Endothelial cell of umbilical vein (primary cell): ENCODE data around the gene CERKL. TPM values are rescaled to one million over a fixed set of nuclear protein-coding genes. Genes with fewer than 3 reads are reported as not detected.

Experiments
- BruUV-seq: library from RNA; stranded (reverse); fragments of 400-500 nt; replicated peaks from 2 replicates; lab custom pipeline; 2021; lab: Mats Ljungman, UMichigan
- CTCF ChIA-PET: fragments of 300-600, 350-600 bp; sonication (Branson Sonifier 250); formaldehyde crosslinking; loops from one replicate; lab custom pipeline; 2021; ENCODE audit warnings: antibody characterized with exemption, inconsistent platforms; lab: Charles Lee
- POLR2A ChIA-PET: fragments of 300-600, 350-600 bp; sonication (Branson Sonifier 250); formaldehyde crosslinking; loops from one replicate; lab custom pipeline; 2021; ENCODE audit warnings: antibody characterized with exemption, inconsistent platforms; lab: Charles Lee
- DNase-seq: peaks from one replicate; pipeline ENCODE4 v3.0.0-alpha.2; 2011; ENCODE audit warnings: low read depth, low spot score
- FAIRE-seq: peaks from 2 replicates; lab custom pipeline; 2011; peaks lifted over from hg19 to GRCh38; lab: Jason Lieb, UNC
- H2AFZ ChIP-seq: 2 replicates; pipeline ENCODE4 v1.6.0; 2012; ENCODE audit warnings: low read depth, low read length, control low read depth, inconsistent platforms
- H3K27ac ChIP-seq: 2 replicates; pipeline ENCODE4 v1.5.1; 2011; ENCODE audit warnings: low read depth, mild to moderate bottlenecking, control low read depth, low read length, moderate library complexity; ENCODE audit not compliant: insufficient read depth
- H3K27me3 ChIP-seq, 2 experiments: 2 replicates each; pipeline versions ENCODE4 v1.6.0 to v1.6.1; 2011; ENCODE audit warnings: low read length in 2 of 2, mixed read lengths in 1 of 2; ENCODE audit not compliant: control insufficient read depth in 2 of 2, insufficient read depth in 2 of 2
- H3K36me3 ChIP-seq, 2 experiments: 2 replicates in 1 of 2; 3 replicates in 1 of 2; pipeline ENCODE4 v1.5.1; 2011; ENCODE audit warnings: low read length in 2 of 2, mild to moderate bottlenecking in 1 of 2, moderate library complexity in 1 of 2; ENCODE audit not compliant: control insufficient read depth in 2 of 2, insufficient read depth in 2 of 2; ENCODE audit errors: extremely low read depth in 1 of 2
- H3K4me1 ChIP-seq: 3 replicates; pipeline ENCODE4 v1.5.1; 2011; ENCODE audit warnings: mild to moderate bottlenecking, low read length; ENCODE audit not compliant: control insufficient read depth, insufficient read depth; ENCODE audit errors: extremely low read depth
- H3K4me2 ChIP-seq: 2 replicates; pipeline ENCODE4 v1.6.1; 2011; ENCODE audit warnings: low read length, control low read depth, mixed read lengths; ENCODE audit not compliant: insufficient read depth
- H3K4me3 ChIP-seq, 3 experiments: fragments of 200-600 bp in 1 of 3; sonication (generic), shearing (Covaris generic) in 1 of 3; replicated peaks in 1 of 3; 2 replicates each; pipeline ENCODE4 v1.5.1; 2011 to 2016; ENCODE audit warnings: control low read depth in 3 of 3, low read length in 3 of 3, mild to moderate bottlenecking in 2 of 3, inconsistent platforms in 1 of 3, low read depth in 1 of 3, moderate library complexity in 1 of 3; ENCODE audit not compliant: insufficient read depth in 1 of 3
- H3K79me2 ChIP-seq: 2 replicates; pipeline ENCODE4 v1.6.0; 2012; ENCODE audit warnings: low read length, inconsistent platforms; ENCODE audit not compliant: control insufficient read depth, insufficient read depth
- H3K9ac ChIP-seq: replicated peaks from 2 replicates; pipeline ENCODE3; 2011; ENCODE audit warnings: low read length, control low read depth; ENCODE audit not compliant: insufficient read depth; ENCODE audit errors: extremely low read depth
- H3K9me1 ChIP-seq: replicated peaks from 3 replicates; pipeline ENCODE4 v1.6.0; 2011; ENCODE audit warnings: mild to moderate bottlenecking, low read length; ENCODE audit not compliant: control insufficient read depth, insufficient read depth; ENCODE audit errors: extremely low read depth
- H3K9me3 ChIP-seq: replicated peaks from 2 replicates; pipeline ENCODE4 v1.5.1; 2012; ENCODE audit warnings: low read length, inconsistent platforms; ENCODE audit not compliant: control insufficient read depth, insufficient read depth
- H4K20me1 ChIP-seq: replicated peaks from 2 replicates; pipeline ENCODE3; 2011; ENCODE audit warnings: mild to moderate bottlenecking, low read length; ENCODE audit not compliant: control insufficient read depth, insufficient read depth; ENCODE audit errors: extremely low read depth
- CTCF ChIP-seq, 2 donors: IDR thresholded peaks; 1 replicate in 1 of 2; 2 replicates in 1 of 2; pipeline ENCODE4 v1.5.1; 2011; ENCODE audit warnings: low read length in 2 of 2, mild to moderate bottlenecking in 2 of 2, moderate library complexity in 2 of 2, control low read depth in 1 of 2, inconsistent platforms in 1 of 2, low read depth in 1 of 2; ENCODE audit not compliant: insufficient read depth in 1 of 2; ENCODE audit errors: extremely low read depth in 1 of 2
- EZH2 ChIP-seq: IDR thresholded peaks from 2 replicates; pipeline ENCODE4 v1.6.1; 2012; ENCODE audit warnings: borderline replicate concordance, low read depth, mild to moderate bottlenecking, moderate library complexity, low read length, inconsistent platforms; ENCODE audit not compliant: severe bottlenecking
- FOS ChIP-seq: IDR thresholded peaks from 2 replicates; pipeline ENCODE4 v1.6.1; 2011; ENCODE audit warnings: mild to moderate bottlenecking, low read length, moderate library complexity, borderline replicate concordance; ENCODE audit not compliant: insufficient read depth
- GATA2 ChIP-seq: IDR thresholded peaks from 2 replicates; pipeline ENCODE4 v1.7.0; 2011; ENCODE audit warnings: low read depth, mild to moderate bottlenecking, moderate library complexity, mixed read lengths, low read length; ENCODE audit not compliant: insufficient read length, insufficient read depth
- JUN ChIP-seq: IDR thresholded peaks from 2 replicates; pipeline ENCODE4 v1.6.1; 2011; ENCODE audit warnings: borderline replicate concordance, low read depth; ENCODE audit not compliant: insufficient read length, insufficient read depth
- MAX ChIP-seq: IDR thresholded peaks from 2 replicates; pipeline ENCODE4 v1.6.1; 2011; ENCODE audit not compliant: insufficient read depth, insufficient read length
- MYC ChIP-seq: IDR thresholded peaks from one replicate; pipeline ENCODE4 v1.6.1; 2011; ENCODE audit warnings: mild to moderate bottlenecking, low read depth, low read length
- POLR2A ChIP-seq: IDR thresholded peaks from 2 replicates; pipeline ENCODE4 v1.6.1; 2012; ENCODE audit warnings: low read depth, mild to moderate bottlenecking, control low read depth, low read length
- POLR2AphosphoS5 ChIP-seq: IDR thresholded peaks from 2 replicates; pipeline ENCODE4 v1.6.1; 2012; ENCODE audit warnings: low read depth, mild to moderate bottlenecking, control low read depth, low read length, moderate library complexity; ENCODE audit not compliant: insufficient read depth
- dilution Hi-C: fragments of 300-500 bp; cut with MboI; formaldehyde crosslinking; loops from one replicate; pipeline ENCODE4 v1.15.0; 2019; ENCODE audit warnings: low sequenced_read_pairs; ENCODE audit not compliant: extremely low pct_ligation_motif_present
- intact Hi-C: fragments of 100-400 bp; cut with micrococcal nuclease; formaldehyde crosslinking; loops from one replicate; pipeline ENCODE4 v1.10.0; 2022
- polyA plus RNA-seq, 4 experiments: library from polyadenylated mRNA; depleted of rRNA in 3 of 4; stranded (reverse) in 3 of 4; unstranded in 1 of 4; fragments of >200 nt; gene quantifications; 2 replicates each; pipeline versions ENCODE4 v1.2.1 to v1.2.3, GENCODE V29; 2011 to 2012; ENCODE audit warnings: missing spikeins in 1 of 4
- total RNA-seq: library from RNA; stranded (reverse); gene quantifications from 2 replicates; pipeline ENCODE4 v1.2.3, GENCODE V29; 2021

CERKL gene
- total and polyA plus RNA-seq, 2 donors (not counting 3 experiments of a cell fraction or from before 2014, with no cell fraction given): not detected

GRCh38 chr2:181680055-181680936, 23.4 kb upstream of the CERKL start, which contains the start of gene NEUROD1:
Gene NEUROD1 (minus strand): TSS chr2:181680517. CDS start chr2:181678860, 1,657 bp downstream.
- intact Hi-C loops (no loop called here), dilution Hi-C loops (no loop called here)
- H3K4me3 ChIP-seq: no peak within 1 kb of the TSS
- H3K27ac ChIP-seq: no peak within 1 kb of the TSS
- BruUV-seq: no TSS peak
- TF ChIP-seq POLR2AphosphoS5 (no peak), FOS (no peak), JUN (no peak), EZH2 (no peak), CTCF (IDR thresholded peaks at IDR 0.05; ENCODE audit: extremely low read depth in 1 of 2, insufficient read depth in 1 of 2, low read depth in 1 of 2, low read length in 2 of 2) (no peak), MYC (no peak), GATA2 (no peak), POLR2A (no peak), MAX (no peak)
- H2AFZ ChIP-seq: no peak within 1 kb of the TSS
- H3K79me2 ChIP-seq: no peaks in the 10 kb centered on the region
- POLR2A ChIA-PET: no interaction called here
- no peaks in the 10 kb centered on the region for H3K4me1 ChIP-seq
- no peaks in the 10 kb centered on the region for H3K36me3 ChIP-seq
- DNase-seq (no peak), FAIRE-seq (no peak)
- peaks cover 67 to 73% of the 10 kb centered on the region in 2 experiments for H3K27me3 ChIP-seq
- H3K9ac ChIP-seq: no peak within 1 kb of the TSS
- no peak within 1 kb of the TSS for H3K4me2 ChIP-seq
- CTCF ChIA-PET: no interaction called here
- no peaks in the 10 kb centered on the region for H4K20me1 ChIP-seq
- no peaks in the 10 kb centered on the region for H3K9me1 ChIP-seq
- H3K9me3 ChIP-seq: no peaks in the 10 kb centered on the region
